ENCODE data around the gene SPHKAP.

- TF ChIP-seq TAF1 (IDR thresholded peaks at IDR 0.05; ENCODE audit: borderline replicate concordance, low read depth, low read length) (no peak), POLR2AphosphoS5 (IDR thresholded peaks at IDR 0.05; ENCODE audit: low read depth, low read length) (no peak), POLR2A (IDR thresholded peaks at IDR 0.05; ENCODE audit: low read depth, low read length) (no peak)
Observed at GRCh38 chr2:227942965-227943364, 238.5 kb downstream of the SPHKAP start.
